HepG2 (cell line): Measurements from ENCODE around the gene NAPB. TPM values are rescaled to one million over a fixed set of nuclear protein-coding genes. Genes with fewer than 3 reads are reported as not detected.
A peak's percentile ranks its signal among the peaks of the same experiment; 100 is the strongest.

Experiments used
- FOXK1 ChIP-seq: sonication (generic); formaldehyde crosslinking; IDR thresholded peaks from 2 replicates; pipeline ENCODE4 v1.4.0; 2020; ENCODE audit warnings: low read depth, missing genetic modification reagents, borderline replicate concordance
- GZF1 ChIP-seq: sonication (generic); formaldehyde crosslinking; IDR thresholded peaks from 2 replicates; pipeline ENCODE4 v1.5.1; 2020; ENCODE audit warnings: mild to moderate bottlenecking, missing genetic modification reagents
- KDM2A ChIP-seq: sonication (generic); formaldehyde crosslinking; IDR thresholded peaks from 2 replicates; pipeline ENCODE4 v1.4.0; 2020; ENCODE audit warnings: low read depth, missing genetic modification reagents, borderline replicate concordance
- NCOA5 ChIP-seq: sonication (generic); formaldehyde crosslinking; IDR thresholded peaks from 2 replicates; pipeline ENCODE4 v1.4.0; 2020; ENCODE audit warnings: missing genetic modification reagents
- SAP130 ChIP-seq: IDR thresholded peaks from 2 replicates; pipeline ENCODE4 v1.6.1; 2016; ENCODE audit warnings: low read depth
- SMAD1 ChIP-seq: sonication (generic); formaldehyde crosslinking; IDR thresholded peaks from 2 replicates; pipeline ENCODE4 v1.4.0; 2020; ENCODE audit warnings: missing genetic modification reagents, low read depth, mild to moderate bottlenecking, borderline replicate concordance
- SMARCE1 ChIP-seq: fragments of 450-650 bp; IDR thresholded peaks from 2 replicates; pipeline ENCODE4 v1.6.1; 2017; ENCODE audit warnings: borderline replicate concordance
- ZBTB7A ChIP-seq: sonication (generic); formaldehyde crosslinking; IDR thresholded peaks from 2 replicates; pipeline ENCODE4 v1.8.0; 2022; ENCODE audit warnings: mild to moderate bottlenecking, missing genetic modification reagents
- ZFY ChIP-seq: sonication (generic); formaldehyde crosslinking; IDR thresholded peaks from 2 replicates; pipeline ENCODE4 v1.4.0; 2020; ENCODE audit warnings: missing genetic modification reagents
- ZNF33B ChIP-seq: sonication (generic); formaldehyde crosslinking; IDR thresholded peaks from 2 replicates; pipeline ENCODE4 v1.5.1; 2020; ENCODE audit warnings: mild to moderate bottlenecking, missing genetic modification reagents
- ZNF547 ChIP-seq: sonication (generic); formaldehyde crosslinking; IDR thresholded peaks from 2 replicates; pipeline ENCODE4 v1.5.1; 2020; ENCODE audit warnings: mild to moderate bottlenecking, missing genetic modification reagents
- ZNF605 ChIP-seq: sonication (generic); formaldehyde crosslinking; IDR thresholded peaks from 2 replicates; pipeline ENCODE4 v1.8.0; 2022; ENCODE audit warnings: mild to moderate bottlenecking, missing genetic modification reagents
- ZNF614 ChIP-seq: IDR thresholded peaks from 2 replicates; pipeline ENCODE4 v1.6.1; 2018; ENCODE audit warnings: missing biosample characterization, missing genetic modification reagents, inconsistent platforms, borderline replicate concordance
- ZNF75D ChIP-seq: sonication (generic); formaldehyde crosslinking; IDR thresholded peaks from 2 replicates; pipeline ENCODE4 v1.8.1; 2023; ENCODE audit warnings: missing genetic modification reagents, mild to moderate bottlenecking, borderline replicate concordance
- polyA plus RNA-seq, 8 experiments: library from polyadenylated mRNA; depleted of rRNA in 3 of 8; stranded (reverse) in 7 of 8; unstranded in 1 of 8; fragments of >200 nt; fragmentation: Illumina TruSeq in 4 of 8; extraction: Trizol in 4 of 8; gene quantifications; 2 replicates each; pipeline versions ENCODE4 v1.2.1 to v1.2.3, GENCODE V29; 2011 to 2016; ENCODE audit warnings: low read depth in 4 of 8, missing spikeins in 1 of 8, mixed read lengths in 1 of 8; ENCODE audit not compliant: insufficient read depth in 1 of 8
- total RNA-seq, 5 experiments: library from RNA; depleted of rRNA; stranded (reverse); fragments of >200 nt; fragmentation: Illumina TruSeq; extraction: Trizol; gene quantifications; 2 replicates each; pipeline ENCODE4 v1.2.3, GENCODE V29; 2016; ENCODE audit warnings: low read depth in 1 of 5
- TF ChIP-seq, protein P1 (sequence below): sonication (generic); formaldehyde crosslinking; IDR thresholded peaks from 2 replicates; pipeline ENCODE4 v1.4.0; 2020; ENCODE audit warnings: mild to moderate bottlenecking, missing genetic modification reagents, borderline replicate concordance
- TF ChIP-seq, protein P2 (sequence below), 2 experiments: sonication (generic) in 1 of 2; formaldehyde crosslinking in 1 of 2; IDR thresholded peaks; 2 replicates each; pipeline versions ENCODE4 v1.4.0 to v1.6.1; 2016 to 2020; ENCODE audit warnings: borderline replicate concordance in 1 of 2, low read depth in 1 of 2, mild to moderate bottlenecking in 1 of 2, missing genetic modification reagents in 1 of 2
- TF ChIP-seq, protein P3 (sequence below): sonication (generic); formaldehyde crosslinking; IDR thresholded peaks from 2 replicates; pipeline ENCODE4 v1.4.0; 2020; ENCODE audit warnings: mild to moderate bottlenecking, low read depth, missing genetic modification reagents

NAPB gene
- total and polyA plus RNA-seq, 2 of the 13 experiments (the other 11 are each of a cell fraction or from before 2014, with no cell fraction given) = 15.2 to 16.1 TPM

DNA sequence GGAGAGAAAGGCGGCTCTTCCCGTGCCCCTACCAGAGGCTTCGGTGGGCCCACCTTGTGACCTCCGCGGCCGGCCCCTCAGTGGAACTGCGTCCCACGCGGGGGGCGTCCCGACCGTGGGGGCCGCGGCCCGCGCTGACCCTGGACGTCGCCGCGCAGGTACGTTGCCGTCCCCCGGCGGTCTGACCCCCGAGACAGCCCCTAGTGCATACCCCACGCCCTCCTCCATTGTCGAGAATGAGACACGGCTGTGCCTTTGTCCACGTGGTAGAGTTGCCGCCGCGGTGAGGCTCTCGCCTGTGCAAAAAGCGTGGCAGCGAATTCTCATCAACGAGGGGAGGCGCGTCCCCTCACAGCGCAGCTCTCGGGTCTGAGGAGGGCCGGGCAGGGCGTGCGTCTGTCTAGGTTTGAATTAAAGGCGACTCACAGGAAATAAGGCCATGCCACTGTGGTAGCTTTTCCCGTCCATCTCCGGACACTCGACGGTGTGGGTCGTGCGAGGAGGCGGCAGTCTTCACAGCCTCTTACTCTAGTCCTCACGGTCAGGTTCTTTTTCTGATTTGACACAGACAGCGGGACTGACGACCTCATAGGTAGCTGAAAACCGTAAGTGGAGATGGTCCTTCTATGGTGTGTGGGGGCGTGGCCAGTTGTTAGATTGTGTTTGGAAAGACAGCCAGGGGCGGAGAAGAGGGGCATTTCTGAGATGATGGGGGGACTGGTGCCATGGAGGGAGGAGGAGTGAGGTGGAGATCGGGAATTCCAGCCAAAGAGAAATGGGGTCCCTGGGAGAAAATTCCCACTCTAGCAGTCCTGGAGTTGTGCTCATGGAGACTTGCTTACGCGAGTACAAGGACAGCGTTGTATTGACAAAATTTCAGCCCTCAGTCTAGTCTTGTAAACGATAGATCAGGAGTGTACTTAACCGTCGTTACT, 70.1 kb downstream of the NAPB start (continued):
- TF ChIP-seq, protein P1, sequence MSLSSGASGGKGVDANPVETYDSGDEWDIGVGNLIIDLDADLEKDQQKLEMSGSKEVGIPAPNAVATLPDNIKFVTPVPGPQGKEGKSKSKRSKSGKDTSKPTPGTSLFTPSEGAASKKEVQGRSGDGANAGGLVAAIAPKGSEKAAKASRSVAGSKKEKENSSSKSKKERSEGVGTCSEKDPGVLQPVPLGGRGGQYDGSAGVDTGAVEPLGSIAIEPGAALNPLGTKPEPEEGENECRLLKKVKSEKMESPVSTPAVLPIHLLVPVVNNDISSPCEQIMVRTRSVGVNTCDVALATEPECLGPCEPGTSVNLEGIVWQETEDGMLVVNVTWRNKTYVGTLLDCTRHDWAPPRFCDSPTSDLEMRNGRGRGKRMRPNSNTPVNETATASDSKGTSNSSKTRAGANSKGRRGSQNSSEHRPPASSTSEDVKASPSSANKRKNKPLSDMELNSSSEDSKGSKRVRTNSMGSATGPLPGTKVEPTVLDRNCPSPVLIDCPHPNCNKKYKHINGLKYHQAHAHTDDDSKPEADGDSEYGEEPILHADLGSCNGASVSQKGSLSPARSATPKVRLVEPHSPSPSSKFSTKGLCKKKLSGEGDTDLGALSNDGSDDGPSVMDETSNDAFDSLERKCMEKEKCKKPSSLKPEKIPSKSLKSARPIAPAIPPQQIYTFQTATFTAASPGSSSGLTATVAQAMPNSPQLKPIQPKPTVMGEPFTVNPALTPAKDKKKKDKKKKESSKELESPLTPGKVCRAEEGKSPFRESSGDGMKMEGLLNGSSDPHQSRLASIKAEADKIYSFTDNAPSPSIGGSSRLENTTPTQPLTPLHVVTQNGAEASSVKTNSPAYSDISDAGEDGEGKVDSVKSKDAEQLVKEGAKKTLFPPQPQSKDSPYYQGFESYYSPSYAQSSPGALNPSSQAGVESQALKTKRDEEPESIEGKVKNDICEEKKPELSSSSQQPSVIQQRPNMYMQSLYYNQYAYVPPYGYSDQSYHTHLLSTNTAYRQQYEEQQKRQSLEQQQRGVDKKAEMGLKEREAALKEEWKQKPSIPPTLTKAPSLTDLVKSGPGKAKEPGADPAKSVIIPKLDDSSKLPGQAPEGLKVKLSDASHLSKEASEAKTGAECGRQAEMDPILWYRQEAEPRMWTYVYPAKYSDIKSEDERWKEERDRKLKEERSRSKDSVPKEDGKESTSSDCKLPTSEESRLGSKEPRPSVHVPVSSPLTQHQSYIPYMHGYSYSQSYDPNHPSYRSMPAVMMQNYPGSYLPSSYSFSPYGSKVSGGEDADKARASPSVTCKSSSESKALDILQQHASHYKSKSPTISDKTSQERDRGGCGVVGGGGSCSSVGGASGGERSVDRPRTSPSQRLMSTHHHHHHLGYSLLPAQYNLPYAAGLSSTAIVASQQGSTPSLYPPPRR (CRISPR knock-in tag) = peak; percentile 67
- TF ChIP-seq SMAD1 (CRISPR knock-in tag) (0 out of 2 replicates have a peak, but pooled peaks have one; percentile 2), GZF1 (peak; percentile 82; the same call in 1 of the 2 replicates), KDM2A (CRISPR knock-in tag) (no peak; the same call in none of the 2 replicates), ZNF547 (CRISPR knock-in tag) (no peak; the same call in 1 of the 2 replicates), ZBTB7A (CRISPR knock-in tag) (peak; percentile 91), ZNF605 (CRISPR knock-in tag) (no peak; the same call in 1 of the 2 replicates), SMARCE1 (no peak), SAP130 (CRISPR knock-in tag) (peak; percentile 70), ZNF33B (CRISPR knock-in tag) (peak; percentile 92), NCOA5 (peak; percentile 85), ZFY (CRISPR knock-in tag) (no peak), ZNF614 (no peak), FOXK1 (no peak), ZNF75D (CRISPR knock-in tag) (no peak)
- TF ChIP-seq, protein P2, sequence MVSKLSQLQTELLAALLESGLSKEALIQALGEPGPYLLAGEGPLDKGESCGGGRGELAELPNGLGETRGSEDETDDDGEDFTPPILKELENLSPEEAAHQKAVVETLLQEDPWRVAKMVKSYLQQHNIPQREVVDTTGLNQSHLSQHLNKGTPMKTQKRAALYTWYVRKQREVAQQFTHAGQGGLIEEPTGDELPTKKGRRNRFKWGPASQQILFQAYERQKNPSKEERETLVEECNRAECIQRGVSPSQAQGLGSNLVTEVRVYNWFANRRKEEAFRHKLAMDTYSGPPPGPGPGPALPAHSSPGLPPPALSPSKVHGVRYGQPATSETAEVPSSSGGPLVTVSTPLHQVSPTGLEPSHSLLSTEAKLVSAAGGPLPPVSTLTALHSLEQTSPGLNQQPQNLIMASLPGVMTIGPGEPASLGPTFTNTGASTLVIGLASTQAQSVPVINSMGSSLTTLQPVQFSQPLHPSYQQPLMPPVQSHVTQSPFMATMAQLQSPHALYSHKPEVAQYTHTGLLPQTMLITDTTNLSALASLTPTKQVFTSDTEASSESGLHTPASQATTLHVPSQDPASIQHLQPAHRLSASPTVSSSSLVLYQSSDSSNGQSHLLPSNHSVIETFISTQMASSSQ (IDR thresholded peaks at IDR 0.05; ENCODE audit: low read depth) = no peak
- TF ChIP-seq, protein P2 (CRISPR knock-in tag; IDR thresholded peaks at IDR 0.05; ENCODE audit: borderline replicate concordance) = peak; percentile 38; the same call in 1 of the 2 replicates
- TF ChIP-seq, protein P3, sequence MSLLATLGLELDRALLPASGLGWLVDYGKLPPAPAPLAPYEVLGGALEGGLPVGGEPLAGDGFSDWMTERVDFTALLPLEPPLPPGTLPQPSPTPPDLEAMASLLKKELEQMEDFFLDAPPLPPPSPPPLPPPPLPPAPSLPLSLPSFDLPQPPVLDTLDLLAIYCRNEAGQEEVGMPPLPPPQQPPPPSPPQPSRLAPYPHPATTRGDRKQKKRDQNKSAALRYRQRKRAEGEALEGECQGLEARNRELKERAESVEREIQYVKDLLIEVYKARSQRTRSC = 0 out of 2 replicates have a peak, but pooled peaks have one; percentile 60
